HCT116 (cell line): ENCODE measurements around the gene CACNG8.

Experiments
- ATF3 ChIP-seq: IDR thresholded peaks from 2 replicates; pipeline ENCODE4 v1.6.1; 2012
- CTCF ChIP-seq, 3 experiments: fragments of 200-600 bp in 1 of 3; sonication (generic) in 1 of 3; IDR thresholded peaks in 2 of 3; conservative IDR thresholded peaks in 1 of 3; 2 replicates each; pipeline ENCODE4 v1.5.1; 2012 to 2017; ENCODE audit warnings: low read depth in 2 of 3, low read length in 2 of 3, antibody characterized with exemption in 1 of 3, borderline replicate concordance in 1 of 3, control low read depth in 1 of 3, mild to moderate bottlenecking in 1 of 3, mixed read lengths in 1 of 3, mixed run types in 1 of 3, moderate library complexity in 1 of 3; ENCODE audit not compliant: insufficient read depth in 1 of 3
- EZH2phosphoT487 ChIP-seq: fragments of 200-600 bp; IDR thresholded peaks from 2 replicates; pipeline ENCODE4 v1.6.1; 2018; ENCODE audit warnings: antibody characterized with exemption, borderline replicate concordance
- SRF ChIP-seq: IDR thresholded peaks from 2 replicates; pipeline ENCODE4 v1.6.1; 2012; ENCODE audit warnings: low read depth

GRCh38 chr19:54009440-54009839 lies 46.7 kb downstream of the CACNG8 start:
- no peak for TF ChIP-seq CTCF (IDR thresholded peaks at IDR 0.05 in 2 of 3, conservative IDR thresholded peaks at IDR 0.05 in 1 of 3; ENCODE audit: borderline replicate concordance in 1 of 3, insufficient read depth in 1 of 3, low read depth in 2 of 3, low read length in 2 of 3)
- no peak for TF ChIP-seq EZH2phosphoT487
- TF ChIP-seq SRF = no peak
- TF ChIP-seq ATF3 = no peak
